Right ventricle myocardium superior (tissue), 1 donor: Measurements from ENCODE around the gene SMIM35. TPM values are rescaled to one million over a fixed set of nuclear protein-coding genes. Genes with fewer than 3 reads are reported as not detected.

ENCODE experiments used
- ATAC-seq: fragments of 200-7000 bp; cut with Tn5 transposase; one replicate; pipeline ENCODE4 v1.9.1; 2020; ENCODE audit warnings: mild to moderate bottlenecking; ENCODE audit not compliant: poor library complexity
- DNase-seq: peaks from one replicate; pipeline ENCODE4 v3.0.0-alpha.2; 2020
- intact Hi-C: fragments of 100-400 bp; cut with DNase I; formaldehyde crosslinking; loops from one replicate; pipeline ENCODE4 v1.11.2; 2022
- long read RNA-seq: library from polyadenylated mRNA; unstranded; transcript quantifications from one replicate; pipeline ENCODE4 v2.0.0, GENCODE V29; 2021
- total RNA-seq: library from RNA; stranded (reverse); fragmentation: NEBNext Ultra II Directional; extraction: Animal tissue kit (Norgen Biotek cat#: 25700); gene quantifications from one replicate; pipeline ENCODE4 v1.2.1, GENCODE V29; 2021
- donor health status: DM: no; HTN: yes; CAD: no; lungs with severe emphysema.

The SMIM35 gene
- total RNA-seq, result not detected
- long read RNA-seq, result 0 reads

DNA sequence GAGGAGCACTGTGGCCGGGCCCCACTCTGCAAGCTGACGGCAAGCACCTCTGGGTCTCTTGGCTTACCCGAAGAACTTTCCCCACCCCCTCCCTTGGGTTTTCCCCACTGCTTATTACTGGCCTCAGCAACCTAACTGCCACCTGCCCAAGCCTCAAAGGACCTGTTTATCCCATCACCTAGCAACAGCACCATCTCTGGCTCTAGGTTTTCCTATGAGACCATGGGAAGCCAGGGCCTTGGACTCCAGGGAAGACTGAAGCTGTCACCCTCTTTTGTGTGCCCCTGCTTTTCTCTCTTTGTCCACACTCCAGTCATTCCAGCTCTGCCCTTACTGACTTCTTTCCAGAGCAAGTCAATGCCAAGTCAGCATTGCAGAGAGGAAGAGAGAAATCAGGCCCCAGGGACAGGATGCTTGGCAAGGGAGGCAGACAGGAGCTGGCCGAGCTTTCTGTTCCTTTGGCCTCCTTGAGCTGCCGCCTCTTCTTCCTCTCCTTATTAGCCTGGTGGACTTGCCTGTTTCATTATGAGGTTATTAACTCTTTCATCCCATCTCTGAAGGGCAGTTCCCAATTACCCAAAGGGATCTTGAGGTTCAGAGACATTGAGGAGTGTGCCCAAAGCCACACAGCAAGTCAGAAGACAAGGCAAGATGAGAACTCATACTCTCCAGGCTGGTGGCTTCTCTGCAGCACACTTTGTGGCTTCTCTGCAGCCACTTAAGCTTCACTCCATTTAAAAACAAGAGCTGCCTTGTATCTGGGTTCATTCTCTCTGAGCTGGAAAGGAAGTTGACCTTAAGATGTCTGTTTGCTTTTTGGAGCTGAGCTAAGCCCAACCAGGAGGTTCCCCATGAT is at the start of gene SMIM35:
TSS of gene SMIM35 (minus strand) at position 51 of the 856 bp plus-strand sequence. CDS start 206 bp downstream, outside the sequence.
- no peak for ATAC-seq
- intact Hi-C loops, result no loop called here
- DNase-seq, result no peak

- intact Hi-C loops, result no loop called here
- no peak for ATAC-seq
Observed at GRCh38 chr11:118136341-118136740, 49.6 kb upstream of the SMIM35 start.

DNA sequence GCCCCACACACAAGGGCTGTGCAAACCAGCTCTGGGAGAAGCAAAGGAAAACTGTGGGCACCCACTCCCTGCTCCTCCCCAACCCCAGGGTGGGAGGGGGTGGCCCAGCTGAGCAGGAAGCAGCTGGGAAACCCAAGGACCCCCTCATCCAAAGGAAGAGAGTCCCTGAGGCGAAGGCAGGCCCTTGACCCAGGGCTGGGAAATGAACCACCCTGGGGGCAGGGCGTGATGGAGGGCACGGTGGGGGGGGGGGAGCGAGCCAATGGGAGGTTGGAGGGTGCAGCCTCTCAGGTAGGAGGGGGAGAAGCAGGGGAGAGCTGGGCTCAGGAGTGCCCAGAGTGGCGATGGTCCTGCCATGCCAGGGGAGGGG is 49.0 kb upstream of the SMIM35 start:
- ATAC-seq (no peak), DNase-seq (peak; percentile 3)
- intact Hi-C loops, result no loop called here

More at GRCh38 chr11:118136341-118136740, 49.6 kb upstream of the SMIM35 start:
- no peak for DNase-seq

DNA sequence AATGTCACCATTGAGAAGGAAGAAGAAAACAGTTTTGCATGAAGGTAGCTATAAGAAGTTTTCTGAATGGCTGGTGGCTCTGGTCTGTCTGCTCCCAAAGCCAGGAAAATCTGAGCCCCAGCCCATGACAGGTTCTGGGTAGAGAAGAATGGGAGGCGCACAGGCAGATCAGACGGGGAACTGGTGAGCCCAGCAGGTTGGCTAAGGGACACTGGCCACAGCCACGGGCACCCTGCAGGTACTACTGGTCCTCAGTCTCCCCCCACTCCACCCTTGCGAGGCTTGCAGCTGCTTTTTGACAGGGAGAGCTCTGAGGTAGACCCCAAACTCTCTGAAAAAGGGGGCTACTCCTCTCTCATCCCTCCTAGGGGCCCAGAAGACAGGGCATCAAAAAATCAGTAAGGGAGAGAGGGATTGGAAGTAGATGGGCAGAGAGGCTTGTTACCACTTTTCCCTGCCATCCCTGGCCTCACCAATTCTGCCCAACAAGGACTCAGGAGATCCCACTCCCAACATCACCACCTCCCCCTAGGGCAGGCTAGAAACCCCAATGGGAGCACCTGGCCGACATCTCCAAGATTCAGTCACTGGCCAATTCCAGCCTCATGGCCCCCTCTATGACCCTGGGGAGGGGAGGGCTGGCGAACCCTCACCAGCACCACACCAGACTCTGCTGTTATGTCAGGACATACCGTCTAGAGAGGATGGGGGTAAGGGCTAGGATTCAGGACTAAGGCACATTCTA is 48.5 kb upstream of the SMIM35 start:
- no peak for ATAC-seq
- DNase-seq, result peak; percentile 13
- intact Hi-C loops, result no loop called here

DNA sequence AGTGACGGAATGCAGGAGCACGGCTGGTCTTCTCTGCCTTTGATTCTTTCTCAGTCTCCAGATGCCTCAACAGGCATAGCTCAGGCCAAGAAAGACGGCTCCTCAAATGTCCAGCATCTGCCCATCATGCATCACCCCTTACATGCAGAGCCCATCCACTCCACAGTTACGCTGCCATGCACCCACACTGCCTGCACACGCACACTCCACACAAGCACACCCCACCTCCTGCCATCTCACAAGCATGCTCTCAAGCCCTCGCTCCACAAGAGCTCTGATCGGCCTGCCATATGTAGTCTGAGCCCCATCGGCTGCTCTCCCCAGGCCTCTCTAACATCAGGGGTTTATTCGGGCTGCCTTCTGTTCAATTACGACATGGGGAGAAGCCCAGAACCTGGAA is 47.1 kb upstream of the SMIM35 start:
- intact Hi-C loops, result no loop called here
- DNase-seq (peak; percentile 15), ATAC-seq (no peak)

DNA sequence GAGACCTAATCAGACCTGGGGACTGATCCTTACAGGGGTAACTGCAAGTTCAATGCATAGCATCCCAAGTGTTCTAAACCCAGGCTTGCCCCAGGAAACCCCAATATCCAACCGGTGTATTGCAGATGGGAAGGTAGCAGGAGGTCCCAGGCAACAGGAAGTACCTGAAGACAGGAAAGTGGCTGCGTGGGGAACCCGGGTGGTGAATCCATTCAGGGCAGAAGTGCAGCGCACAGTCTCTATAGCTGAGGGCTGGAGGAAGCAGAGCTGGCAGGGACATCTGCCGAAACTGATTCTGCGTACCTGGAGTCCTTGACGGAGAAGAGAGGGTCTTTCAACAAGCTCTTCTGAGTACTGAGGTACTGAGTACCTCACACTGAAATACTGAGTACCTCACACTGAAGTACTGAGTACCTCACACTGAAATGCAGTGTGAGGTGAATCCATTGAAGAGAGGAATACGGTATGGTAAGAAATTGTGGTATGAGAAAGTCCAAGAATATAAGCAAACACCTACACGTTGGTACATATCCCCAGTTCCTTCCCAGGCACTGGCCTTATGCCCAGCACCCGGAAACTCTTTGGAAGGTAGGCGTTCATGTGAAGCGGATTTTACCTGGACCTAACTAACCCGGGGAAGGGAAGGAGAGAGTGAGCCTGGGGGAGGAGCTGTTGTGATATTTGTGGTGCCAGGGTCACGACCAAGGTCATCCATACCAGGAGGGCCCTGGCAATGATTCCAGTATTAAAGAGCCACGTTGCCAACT is 45.8 kb upstream of the SMIM35 start:
- intact Hi-C loops, result no loop called here
- ATAC-seq (no peak), DNase-seq (no peak)

- ATAC-seq, result no peak
- intact Hi-C loops, result no loop called here
Observed at GRCh38 chr11:118129471-118130172, 42.9 kb upstream of the SMIM35 start.

GRCh38 chr11:118128721-118129470 is 42.1 kb upstream of the SMIM35 start:
- DNase-seq (no peak), ATAC-seq (peak; percentile 33)
- intact Hi-C loops, result no loop called here

More at GRCh38 chr11:118129471-118130172, 42.9 kb upstream of the SMIM35 start:
- no peak for DNase-seq

DNA sequence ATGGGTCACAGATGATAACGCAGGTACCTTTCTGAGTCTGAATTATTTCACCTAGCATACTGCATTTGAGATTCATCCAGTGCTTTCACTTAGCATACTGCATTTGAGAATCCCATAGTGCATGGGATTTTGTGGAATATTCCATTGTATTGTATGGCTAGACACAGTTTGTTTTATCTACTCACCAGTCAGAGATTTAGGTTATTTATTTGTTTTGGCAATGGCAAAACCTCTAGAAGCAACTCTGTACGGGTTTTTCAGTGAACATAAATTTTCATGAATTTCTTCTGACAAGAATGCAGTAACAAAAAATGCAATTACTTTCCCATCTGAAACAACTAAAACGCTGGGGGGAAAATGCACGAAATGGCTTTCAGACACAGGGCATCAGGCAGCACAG is 41.5 kb upstream of the SMIM35 start:
- intact Hi-C loops, result no loop called here
- DNase-seq, result no peak
- ATAC-seq, result no peak

GRCh38 chr11:118126082-118126838 is 39.5 kb upstream of the SMIM35 start:
- intact Hi-C loops, result no loop called here
- DNase-seq, result no peak
- no peak for ATAC-seq

DNA sequence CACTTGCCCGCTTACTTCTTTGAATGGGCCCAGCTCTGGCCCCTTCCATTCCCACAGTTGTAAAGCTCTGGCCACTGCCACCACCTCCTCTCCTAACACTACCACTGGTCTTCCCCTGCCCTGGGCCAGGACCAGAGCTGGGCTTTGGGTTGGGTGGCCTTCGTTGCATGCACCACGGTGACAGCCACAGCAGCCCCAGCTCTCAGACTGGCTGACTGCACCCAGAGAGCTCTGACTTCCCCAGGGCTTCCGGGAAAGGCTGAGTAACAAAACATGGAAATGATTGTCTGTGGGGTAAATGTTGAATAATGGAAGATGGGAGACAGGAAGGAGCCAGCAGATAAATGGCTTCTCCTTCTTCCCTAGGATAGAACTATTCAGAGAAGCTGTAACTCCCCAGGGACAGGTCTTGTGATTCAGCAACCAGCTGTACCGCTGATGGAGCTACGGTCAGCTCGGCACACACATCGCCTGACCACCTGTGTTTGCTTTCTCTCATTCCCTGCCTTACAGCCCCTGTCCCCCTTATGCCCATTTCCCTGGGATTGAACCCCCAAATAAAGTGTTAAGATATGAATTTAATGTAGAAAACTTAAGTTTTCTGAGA is 38.3 kb upstream of the SMIM35 start:
- intact Hi-C loops, result no loop called here
- ATAC-seq (no peak), DNase-seq (no peak)

DNA sequence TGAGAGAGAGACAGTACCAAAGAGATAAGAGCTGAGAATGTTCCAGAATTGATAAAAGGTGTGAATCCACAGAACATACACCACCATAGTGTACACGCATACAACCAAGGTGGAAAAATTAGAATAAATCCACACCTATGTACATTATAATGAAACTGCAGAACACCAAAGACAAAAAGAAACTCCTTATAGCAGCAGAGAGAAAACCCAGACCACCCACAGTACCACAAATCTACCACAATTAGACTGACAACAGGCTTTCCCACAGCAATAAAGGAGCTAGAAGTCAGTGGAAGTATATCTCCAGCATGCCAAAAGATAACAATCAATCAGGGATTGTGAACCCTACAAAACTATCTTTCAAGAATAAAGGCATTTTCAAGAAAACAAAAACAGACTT is 34.0 kb upstream of the SMIM35 start:
- DNase-seq (no peak), ATAC-seq (no peak)
- intact Hi-C loops, result no loop called here

DNA sequence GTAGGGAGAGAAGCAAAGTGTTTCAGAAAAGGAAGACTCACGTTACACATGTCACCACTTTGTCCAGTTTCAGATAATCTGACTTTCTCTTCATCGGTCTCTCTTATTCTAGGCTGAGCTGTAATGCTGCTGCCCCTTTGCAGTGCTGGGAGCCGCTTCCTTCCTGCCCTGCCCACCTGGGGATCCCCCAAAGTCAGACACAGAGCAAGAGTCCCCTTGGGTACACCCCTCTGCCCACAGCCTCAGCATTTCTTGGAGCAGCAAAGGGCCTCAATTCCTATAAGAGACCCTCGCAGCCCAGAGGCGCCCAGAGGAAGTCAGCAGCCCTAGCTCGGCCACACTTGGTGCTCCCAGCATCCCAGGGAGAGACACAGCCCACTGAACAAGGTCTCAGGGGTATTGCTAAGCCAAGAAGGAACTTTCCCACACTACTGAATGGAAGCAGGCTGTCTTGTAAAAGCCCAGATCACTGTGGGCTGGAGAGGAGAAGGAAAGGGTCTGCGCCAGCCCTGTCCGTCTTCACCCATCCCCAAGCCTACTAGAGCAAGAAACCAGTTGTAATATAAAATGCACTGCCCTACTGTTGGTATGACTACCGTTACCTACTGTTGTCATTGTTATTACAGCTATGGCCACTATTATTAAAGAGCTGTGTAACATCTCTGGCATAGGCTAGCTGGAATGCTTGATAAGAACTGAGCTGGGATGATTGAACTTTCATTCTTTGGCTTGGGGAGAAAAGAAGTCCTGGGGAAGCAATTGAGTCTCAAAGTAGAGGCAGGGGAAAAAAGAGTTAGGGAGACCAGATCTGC is 31.2 kb upstream of the SMIM35 start:
- ATAC-seq, result peak; percentile 84
- intact Hi-C loops, result no loop called here
- DNase-seq, result no peak

DNA sequence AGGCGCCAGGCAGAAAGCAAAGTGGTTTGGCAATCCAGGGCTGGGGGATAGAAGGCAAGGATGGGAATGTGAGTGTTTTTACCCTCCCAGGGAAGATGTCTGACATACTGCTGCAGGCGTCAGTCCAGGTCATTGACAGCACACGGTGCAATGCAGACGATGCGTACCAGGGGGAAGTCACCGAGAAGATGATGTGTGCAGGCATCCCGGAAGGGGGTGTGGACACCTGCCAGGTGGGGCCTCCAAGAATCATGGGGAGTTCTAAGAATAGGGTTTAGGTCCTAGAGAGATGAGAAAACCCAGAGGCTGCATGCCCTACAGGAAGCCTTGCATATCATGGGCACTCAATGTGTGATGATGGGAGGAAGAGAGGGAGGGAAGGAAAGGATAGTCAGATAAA is 28.3 kb upstream of the SMIM35 start:
- ATAC-seq (no peak), DNase-seq (no peak)
- intact Hi-C loops, result no loop called here

- intact Hi-C loops, result no loop called here
- DNase-seq, result no peak
- no peak for ATAC-seq
Observed at GRCh38 chr11:118114266-118114665, 27.5 kb upstream of the SMIM35 start.
